Smooth muscle cell (in vitro differentiated cells): Measurements from ENCODE around the gene AKAP9. TPM values are rescaled to one million over a fixed set of nuclear protein-coding genes. Genes with fewer than 3 reads are reported as not detected.

Source experiments
- DNase-seq: peaks from one replicate; lab custom pipeline; 2025; ENCODE audit not compliant: unreplicated experiment; lab: John Stamatoyannopoulos, UW
- H2AFZ ChIP-seq: fragments of 200-600 bp; sonication (generic); 2 replicates; pipeline ENCODE4 v1.6.0; 2016; ENCODE audit warnings: antibody characterized with exemption, low read depth, mild to moderate bottlenecking
- H3F3A ChIP-seq: fragments of 200-600 bp; sonication (generic); 2 replicates; pipeline ENCODE4 v1.6.0; 2017; ENCODE audit warnings: antibody characterized with exemption, low read depth
- H3K27ac ChIP-seq: fragments of 200-600 bp; sonication (generic); 2 replicates; pipeline ENCODE4 v1.5.1; 2016; ENCODE audit warnings: low read depth, mild to moderate bottlenecking
- H3K27me3 ChIP-seq: fragments of 200-600 bp; sonication (generic); 2 replicates; pipeline ENCODE4 v1.6.1; 2016; ENCODE audit warnings: low read depth, mild to moderate bottlenecking
- H3K36me3 ChIP-seq: fragments of 200-600 bp; sonication (generic); 2 replicates; pipeline ENCODE4 v1.5.1; 2016; ENCODE audit warnings: low read depth
- H3K4me1 ChIP-seq: fragments of 200-600 bp; sonication (generic); 2 replicates; pipeline ENCODE4 v1.5.1; 2016; ENCODE audit warnings: low read depth
- H3K4me2 ChIP-seq: fragments of 200-600 bp; sonication (generic); 2 replicates; pipeline ENCODE4 v1.6.0; 2016; ENCODE audit warnings: mild to moderate bottlenecking
- H3K4me3 ChIP-seq: fragments of 200-600 bp; sonication (generic); 2 replicates; pipeline ENCODE4 v1.5.1; 2016; ENCODE audit warnings: mild to moderate bottlenecking
- H3K79me2 ChIP-seq: fragments of 200-600 bp; sonication (generic); 2 replicates; pipeline ENCODE4 v1.6.0; 2016; ENCODE audit warnings: low read depth, mild to moderate bottlenecking
- H3K9ac ChIP-seq: fragments of 200-600 bp; sonication (generic); 2 replicates; pipeline ENCODE4 v1.6.0; 2016; ENCODE audit warnings: low read depth
- H3K9me3 ChIP-seq: fragments of 200-600 bp; sonication (generic); replicated peaks from 2 replicates; pipeline ENCODE4 v1.5.1; 2016; ENCODE audit warnings: low read depth
- H4K20me1 ChIP-seq: fragments of 200-600 bp; sonication (generic); 2 replicates; pipeline ENCODE4 v1.6.0; 2016; ENCODE audit warnings: low read depth
- CTCF ChIP-seq: fragments of 200-600 bp; sonication (generic); IDR thresholded peaks from 2 replicates; pipeline ENCODE4 v1.5.1; 2017; ENCODE audit warnings: borderline replicate concordance, mild to moderate bottlenecking, antibody characterized with exemption; ENCODE audit not compliant: insufficient read depth, poor library complexity, severe bottlenecking
- WGBS: methylation state at CpG from one replicate; pipeline ENCODE4 v1.1.7; 2016; ENCODE audit warnings: low lambda C conversion rate; 5-methylcytosine and 5-hydroxymethylcytosine counted together
- polyA plus RNA-seq: library from polyadenylated mRNA; unstranded; fragments of >200 nt; fragmentation: Nextera tagmentation; extraction: Ambion mirVana; gene quantifications from 2 replicates; pipeline ENCODE4 v1.2.1, GENCODE V29; 2016
- total RNA-seq: library from RNA; depleted of rRNA; stranded (reverse); fragments of >200 nt; gene quantifications from 2 replicates; pipeline ENCODE4 v1.2.3, GENCODE V29; 2014

The AKAP9 gene
- total and polyA plus RNA-seq, 2 experiments from 2014 or later = 41.7 to 57.8 TPM

- no peaks in the 10 kb centered on the region for H3F3A ChIP-seq
- H3K9ac ChIP-seq = no peak overlapping the region
- TF ChIP-seq CTCF = no peak
- H3K27ac ChIP-seq = no peak overlapping the region
- no peak overlapping the region for H2AFZ ChIP-seq
- 100% methylated on average over 1 of the region's 1 CpG for WGBS
- no peaks in the 10 kb centered on the region for H3K4me1 ChIP-seq
- H3K4me3 ChIP-seq = no peak overlapping the region
- H4K20me1 ChIP-seq = no peaks in the 10 kb centered on the region
- H3K79me2 ChIP-seq = no peaks in the 10 kb centered on the region
- peaks cover 27% of the 10 kb centered on the region for H3K36me3 ChIP-seq
- DNase-seq = no peak
- H3K4me2 ChIP-seq = no peak overlapping the region
- no peaks in the 10 kb centered on the region for H3K9me3 ChIP-seq
- no peaks in the 10 kb centered on the region for H3K27me3 ChIP-seq
Measured at GRCh38 chr7:92002720-92003119, 62.1 kb downstream of the AKAP9 start.

- 100% methylated on average over 2 of the region's 2 CpGs for WGBS
- H3K27ac ChIP-seq = no peak overlapping the region
- no peak overlapping the region for H2AFZ ChIP-seq
Measured at GRCh38 chr7:92006046-92006445, 65.4 kb downstream of the AKAP9 start.

GRCh38 chr7:92010215-92010614 lies 69.6 kb downstream of the AKAP9 start:
- Histone ChIP-seq H3K4me1 (no peaks in the 10 kb centered on the region), H3K4me3 (no peak overlapping the region)

More at GRCh38 chr7:92006046-92006445, 65.4 kb downstream of the AKAP9 start:
- Histone ChIP-seq H3K4me1 (no peaks in the 10 kb centered on the region), H3K4me2 (no peak overlapping the region), H3K79me2 (no peaks in the 10 kb centered on the region), H3F3A (no peaks in the 10 kb centered on the region), H3K9ac (no peak overlapping the region), H3K27me3 (no peaks in the 10 kb centered on the region), H4K20me1 (no peaks in the 10 kb centered on the region), H3K36me3 (peaks cover 23% of the 10 kb centered on the region), H3K4me3 (no peak overlapping the region), H3K9me3 (no peaks in the 10 kb centered on the region)
- TF ChIP-seq CTCF = no peak
- no peak for DNase-seq

More at GRCh38 chr7:92010215-92010614, 69.6 kb downstream of the AKAP9 start:
- Histone ChIP-seq H3F3A (no peaks in the 10 kb centered on the region), H3K79me2 (no peaks in the 10 kb centered on the region), H4K20me1 (no peaks in the 10 kb centered on the region), H3K36me3 (peaks cover 9% of the 10 kb centered on the region), H2AFZ (no peak overlapping the region), H3K27me3 (no peaks in the 10 kb centered on the region), H3K4me2 (no peak overlapping the region), H3K9me3 (no peaks in the 10 kb centered on the region), H3K9ac (no peak overlapping the region), H3K27ac (no peak overlapping the region)
- no peak for DNase-seq
- TF ChIP-seq CTCF = no peak
- whole genome bisulfite sequencing = 92% methylated on average over 5 of the region's 5 CpGs
